HG03460 (cell line): Measurements from ENCODE around the gene ASPSCR1.

Source experiments
- ATAC-seq: cut with Tn5 transposase; IDR thresholded peaks from one replicate; pipeline ENCODE4 v1.9.1; 2021; ENCODE audit not compliant: unreplicated experiment

Gene ASPSCR1

DNA sequence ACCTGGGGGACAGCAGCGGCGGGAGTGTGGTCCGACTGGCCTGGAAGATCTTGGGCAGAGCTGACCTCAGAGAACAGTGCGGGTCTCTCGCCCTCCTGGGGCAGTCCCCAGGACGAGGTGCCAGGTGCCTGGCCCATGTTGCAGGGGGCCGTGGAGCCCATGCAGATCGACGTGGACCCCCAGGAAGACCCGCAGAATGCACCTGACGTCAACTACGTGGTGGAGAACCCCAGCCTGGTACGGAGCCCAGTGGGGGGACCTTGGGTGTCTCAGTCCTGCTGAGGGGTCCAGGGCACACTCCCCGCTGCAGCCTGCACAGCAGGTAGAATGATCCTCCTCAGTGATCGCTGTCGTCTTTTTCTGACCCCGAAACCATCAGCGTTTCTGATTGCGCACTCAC lies 75.7 kb downstream of the ASPSCR1 start:
- no peak for ATAC-seq

DNA sequence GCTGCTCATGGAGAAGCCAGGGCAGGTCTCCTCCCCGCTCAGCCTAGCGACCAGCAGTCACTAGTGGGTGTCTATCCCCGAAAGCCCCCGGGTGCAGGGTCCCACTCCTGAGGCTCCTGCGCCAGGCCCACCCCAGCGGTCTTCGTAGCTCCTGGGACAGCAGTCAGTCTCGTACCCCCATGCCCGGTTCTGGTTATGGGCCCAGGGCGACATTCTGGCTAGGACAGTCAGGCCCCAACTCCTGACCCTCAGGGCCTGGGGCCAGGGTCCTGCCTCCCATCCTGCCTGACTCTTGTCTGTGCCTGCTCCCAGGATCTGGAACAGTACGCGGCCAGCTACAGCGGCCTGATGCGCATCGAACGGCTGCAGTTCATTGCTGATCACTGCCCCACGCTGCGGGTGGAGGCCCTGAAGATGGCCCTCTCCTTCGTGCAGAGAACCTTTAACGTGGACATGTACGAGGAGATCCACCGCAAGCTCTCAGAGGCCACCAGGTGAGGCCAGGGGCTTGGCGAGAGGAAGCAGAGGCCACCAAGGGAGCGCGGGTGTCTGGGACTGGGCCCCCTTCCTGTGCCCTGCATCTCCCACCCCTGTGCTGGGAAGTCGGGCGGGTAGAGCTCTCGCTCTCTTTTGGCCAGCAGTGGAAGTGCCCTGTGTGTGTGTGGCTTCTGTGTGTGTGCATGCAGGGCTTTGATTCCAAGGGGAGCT lies 76.3 kb downstream of the ASPSCR1 start:
- no peak for ATAC-seq

DNA sequence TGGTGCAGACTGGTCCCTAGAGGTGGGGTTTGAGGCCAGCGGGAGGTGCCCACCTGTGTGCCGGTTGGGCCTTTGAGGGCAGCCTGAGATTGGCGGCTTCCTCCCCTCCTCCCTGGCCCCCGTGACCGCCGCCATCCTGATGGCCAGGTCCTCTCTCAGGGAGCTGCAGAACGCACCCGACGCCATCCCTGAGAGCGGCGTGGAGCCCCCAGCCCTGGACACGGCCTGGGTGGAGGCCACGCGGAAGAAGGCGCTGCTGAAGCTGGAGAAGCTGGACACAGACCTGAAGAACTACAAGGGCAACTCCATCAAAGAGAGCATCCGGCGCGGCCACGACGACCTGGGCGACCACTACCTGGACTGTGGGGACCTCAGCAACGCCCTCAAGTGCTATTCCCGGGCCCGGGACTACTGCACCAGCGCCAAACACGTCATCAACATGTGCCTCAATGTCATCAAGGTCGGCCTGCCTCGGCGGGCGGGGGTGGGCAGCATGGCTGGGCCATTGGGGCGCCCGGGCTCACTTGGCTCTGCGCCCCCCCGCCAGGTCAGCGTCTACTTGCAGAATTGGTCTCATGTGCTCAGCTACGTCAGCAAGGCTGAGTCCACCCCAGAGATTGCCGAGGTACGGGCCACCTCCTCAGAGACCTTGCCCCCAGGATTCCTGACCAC lies 77.1 kb downstream of the ASPSCR1 start:
- ATAC-seq = no peak

DNA sequence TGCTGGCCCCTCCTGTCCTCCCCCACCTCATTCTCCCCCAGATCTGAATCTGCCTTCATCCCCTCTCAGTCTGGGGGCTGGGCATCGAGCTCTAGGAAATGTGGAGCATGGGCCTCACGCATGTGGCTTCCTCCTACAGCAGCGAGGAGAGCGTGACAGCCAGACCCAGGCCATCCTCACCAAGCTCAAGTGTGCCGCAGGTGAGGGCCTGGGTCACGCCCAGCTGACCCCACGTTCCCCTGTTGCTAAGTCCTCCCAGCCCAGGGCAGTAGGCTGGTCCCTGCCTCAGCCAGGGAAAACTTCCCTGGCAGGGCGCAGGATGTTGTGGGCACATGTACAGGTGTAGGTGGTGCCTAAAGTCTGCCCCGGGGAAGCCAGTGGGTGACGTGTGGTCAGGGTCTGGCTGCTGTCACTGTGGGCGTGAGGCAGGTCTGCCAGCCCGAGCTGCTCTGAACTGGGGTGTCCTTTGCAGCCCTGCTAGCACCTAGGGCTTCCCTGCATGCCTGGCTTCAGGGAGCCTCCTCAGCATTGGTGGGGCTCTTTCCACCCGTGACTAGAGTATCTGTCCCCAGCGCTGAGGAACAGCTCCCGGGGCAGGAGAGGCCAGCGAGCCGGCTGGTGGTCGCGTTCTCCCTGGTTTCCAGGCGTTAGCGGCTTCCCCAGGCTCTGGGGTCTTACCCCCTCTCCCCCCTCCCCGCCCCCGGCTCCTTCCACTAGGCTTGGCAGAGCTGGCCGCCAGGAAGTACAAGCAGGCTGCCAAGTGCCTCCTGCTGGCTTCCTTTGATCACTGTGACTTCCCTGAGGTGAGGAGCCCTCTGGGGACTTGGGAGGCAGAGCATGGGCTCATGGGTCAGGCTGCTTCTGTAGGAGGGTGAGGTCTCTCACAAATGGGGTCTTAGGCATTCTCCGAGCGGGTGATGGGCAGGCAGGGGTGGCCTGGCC lies 77.9 kb downstream of the ASPSCR1 start:
- ATAC-seq = no peak

DNA sequence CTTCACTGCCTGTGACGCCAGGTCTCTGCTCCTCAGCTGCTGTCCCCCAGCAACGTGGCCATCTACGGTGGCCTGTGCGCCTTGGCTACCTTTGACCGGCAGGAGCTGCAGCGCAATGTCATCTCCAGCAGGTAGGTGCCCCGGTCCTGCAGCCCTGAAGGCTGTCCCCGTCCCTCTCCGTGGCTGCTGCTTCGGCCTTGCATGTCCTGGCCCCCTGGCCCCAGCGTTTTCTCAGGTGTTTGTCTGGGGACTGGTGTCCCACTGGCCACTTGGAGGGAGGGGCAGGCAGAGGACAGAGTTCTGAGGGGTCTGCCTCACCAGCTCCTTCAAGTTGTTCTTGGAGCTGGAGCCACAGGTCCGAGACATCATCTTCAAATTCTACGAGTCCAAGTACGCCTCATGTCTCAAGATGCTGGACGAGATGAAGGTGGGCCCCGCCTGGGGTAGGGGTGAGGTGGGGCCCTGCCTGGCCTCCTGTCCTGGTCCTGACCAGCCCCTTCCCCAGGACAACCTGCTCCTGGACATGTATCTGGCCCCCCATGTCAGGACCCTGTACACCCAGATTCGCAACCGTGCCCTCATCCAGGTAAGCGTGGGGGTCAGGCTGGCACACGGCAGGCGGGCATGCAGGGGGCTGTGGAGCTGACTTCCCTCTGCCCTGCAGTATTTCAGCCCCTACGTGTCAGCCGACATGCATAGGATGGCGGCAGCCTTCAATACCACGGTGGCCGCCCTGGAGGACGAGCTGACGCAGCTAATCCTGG lies 78.7 kb downstream of the ASPSCR1 start:
- no peak for ATAC-seq

DNA sequence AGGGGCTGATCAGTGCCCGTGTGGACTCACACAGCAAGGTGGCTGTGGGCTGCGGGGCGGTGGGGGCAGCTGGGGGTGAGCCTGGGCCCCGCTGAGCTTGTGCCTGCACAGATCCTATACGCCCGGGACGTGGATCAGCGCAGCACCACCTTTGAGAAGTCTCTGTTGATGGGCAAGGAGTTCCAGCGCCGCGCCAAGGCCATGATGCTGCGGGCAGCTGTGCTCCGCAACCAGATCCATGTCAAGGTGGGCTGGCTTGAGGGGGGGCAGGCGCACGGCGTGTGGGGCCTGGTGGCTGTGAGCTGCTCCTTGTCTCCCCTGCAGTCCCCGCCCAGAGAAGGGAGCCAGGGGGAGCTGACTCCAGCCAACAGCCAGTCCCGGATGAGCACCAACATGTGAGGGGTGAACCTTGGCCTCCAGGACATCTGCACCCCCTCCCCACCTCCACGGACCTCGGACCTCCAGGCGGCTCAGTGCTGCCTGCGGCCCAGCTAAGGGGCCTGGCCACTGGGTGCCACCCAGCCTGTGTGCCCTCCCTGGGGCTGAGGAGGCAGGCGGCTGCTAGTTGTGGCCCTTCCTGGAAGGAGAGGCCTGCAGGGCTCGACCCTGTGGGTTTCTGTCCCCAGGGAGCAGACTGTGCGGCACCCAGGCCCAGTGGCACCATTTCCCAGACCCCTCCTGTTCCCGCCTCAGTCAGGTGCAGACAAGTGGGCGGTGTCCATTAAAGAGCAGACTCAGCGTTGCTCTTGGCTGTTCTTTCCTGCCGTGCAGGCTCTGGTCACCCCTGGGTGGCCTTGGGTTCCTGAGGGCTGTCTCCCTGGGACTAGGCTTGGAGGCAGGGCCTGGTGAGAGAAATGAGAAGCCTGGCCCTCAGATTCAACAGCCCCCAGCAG lies 79.5 kb downstream of the ASPSCR1 start:
- ATAC-seq = no peak

DNA sequence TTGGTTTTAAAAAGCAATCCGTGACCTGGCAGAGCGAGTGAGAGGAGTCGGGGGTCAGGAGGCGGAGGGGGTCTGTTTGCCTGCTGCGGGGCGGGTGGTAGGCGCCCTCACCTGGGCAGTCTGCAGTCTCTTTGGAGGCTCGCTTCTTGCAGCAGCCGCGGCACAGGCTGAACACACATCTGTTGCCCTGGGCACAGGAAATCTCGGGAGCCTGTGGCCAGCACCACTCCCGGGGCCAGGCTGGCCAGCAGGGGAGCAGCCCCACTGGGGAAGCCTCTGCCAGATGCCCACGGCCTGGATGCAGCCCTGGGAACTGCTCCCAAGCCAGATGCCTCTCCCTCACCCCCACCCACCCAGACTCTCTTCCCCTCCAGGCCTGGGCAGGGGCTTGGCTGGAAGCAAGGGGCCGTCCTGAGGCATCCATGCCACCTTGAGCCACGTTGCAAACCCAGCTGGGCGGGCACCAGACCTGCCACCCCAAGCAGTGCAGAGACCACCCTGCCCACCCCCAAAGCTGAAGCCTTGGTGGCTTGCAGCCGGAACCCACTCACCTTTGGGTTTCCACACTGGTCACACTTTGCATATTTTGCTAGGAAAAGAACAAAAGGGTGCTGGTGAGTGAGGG lies 80.9 kb downstream of the ASPSCR1 start:
- ATAC-seq = no peak

DNA sequence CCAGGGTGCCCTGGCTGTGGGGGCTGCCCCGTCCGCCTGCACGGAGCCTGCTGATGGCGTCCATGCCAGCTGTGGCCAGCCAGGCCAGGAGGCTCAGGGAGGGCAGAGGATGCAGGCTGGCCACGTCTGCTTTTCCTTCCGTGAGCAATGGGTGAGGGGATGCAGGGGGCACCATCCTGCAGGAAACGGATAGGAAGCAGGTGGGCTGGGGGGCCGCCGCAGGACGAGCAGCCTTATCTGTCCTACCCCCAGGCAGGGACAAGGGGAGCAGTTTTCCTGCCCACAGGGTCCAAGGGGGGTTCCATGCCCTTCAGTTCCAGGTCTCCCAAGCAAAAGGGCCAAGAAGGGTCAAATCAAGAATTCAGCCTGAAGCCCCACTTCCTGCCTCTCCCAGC lies 81.4 kb downstream of the ASPSCR1 start:
- ATAC-seq = no peak

DNA sequence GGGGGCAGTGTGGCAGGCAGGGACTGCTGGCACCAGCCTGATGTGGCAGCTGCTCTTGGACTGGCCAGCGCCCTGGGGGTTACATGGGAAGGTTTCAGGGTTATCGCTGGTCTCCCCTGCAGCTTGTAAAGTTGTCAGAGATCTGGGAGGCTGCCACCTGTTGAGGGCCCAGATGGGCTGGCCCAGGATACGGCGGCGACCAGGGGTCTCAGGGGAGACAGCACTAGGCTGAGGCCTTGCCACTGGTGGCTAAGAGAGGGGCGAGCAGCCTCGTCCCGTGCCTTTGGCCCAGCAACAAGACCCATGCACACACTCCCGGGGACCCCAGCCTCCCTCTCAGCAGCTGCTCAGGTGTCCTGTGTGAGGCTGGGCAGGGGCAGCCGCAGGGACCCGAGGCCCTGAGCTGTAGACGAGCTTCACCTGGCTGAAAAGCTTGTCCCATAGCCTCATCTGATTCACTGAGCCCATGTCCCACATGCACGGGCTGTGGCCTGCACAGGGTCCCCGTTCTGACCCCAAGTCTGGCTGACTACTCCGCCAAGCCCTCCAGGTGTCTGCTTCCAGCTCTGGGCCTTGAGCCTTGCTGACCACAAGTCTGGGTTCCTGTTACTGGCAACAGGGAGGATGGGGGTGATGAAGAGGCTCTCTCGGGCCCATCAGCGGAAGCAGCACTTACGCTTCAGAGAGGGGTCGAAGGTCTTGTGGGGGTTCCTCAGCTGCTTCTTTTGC lies 82.0 kb downstream of the ASPSCR1 start:
- no peak for ATAC-seq

DNA sequence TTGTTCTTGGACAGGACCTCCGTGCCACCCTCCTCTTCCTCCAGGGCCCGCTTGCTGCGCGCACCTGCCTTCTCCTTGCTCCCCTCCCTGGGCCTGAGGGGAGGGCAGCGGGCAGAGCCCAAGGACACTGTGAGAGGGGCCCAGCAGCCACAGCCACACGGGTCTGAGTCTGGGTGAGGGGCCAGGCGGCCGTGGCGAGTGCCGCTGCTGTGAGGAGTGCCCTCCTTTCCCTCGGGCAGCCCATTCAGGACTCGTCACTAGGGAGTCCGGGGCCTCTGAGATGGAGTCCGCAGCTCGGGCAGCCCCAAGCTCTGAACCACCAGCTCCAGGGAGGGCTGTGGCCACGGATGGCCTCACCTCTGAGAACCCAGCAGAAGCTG lies 82.6 kb downstream of the ASPSCR1 start:
- no peak for ATAC-seq

DNA sequence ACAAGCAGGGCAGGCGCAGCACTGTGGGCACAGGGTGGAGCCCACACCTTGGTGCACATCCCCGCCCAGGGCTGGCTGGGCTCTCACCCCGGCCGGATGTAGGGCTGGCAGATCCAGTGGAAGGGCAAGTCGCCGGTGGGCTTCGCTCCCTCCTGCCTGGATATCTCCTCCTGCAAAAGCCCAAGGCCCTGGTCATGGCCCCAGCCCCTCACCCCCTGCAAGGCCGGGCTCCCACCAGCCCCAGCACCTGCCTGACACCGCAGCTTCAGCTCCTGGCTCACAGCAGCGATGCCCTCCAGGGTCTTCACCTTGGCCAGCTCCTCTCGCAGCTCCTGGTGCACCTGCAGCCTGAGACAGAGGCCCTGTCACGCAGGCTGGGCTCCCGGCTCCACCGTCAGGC lies 83.2 kb downstream of the ASPSCR1 start:
- no peak for ATAC-seq

DNA sequence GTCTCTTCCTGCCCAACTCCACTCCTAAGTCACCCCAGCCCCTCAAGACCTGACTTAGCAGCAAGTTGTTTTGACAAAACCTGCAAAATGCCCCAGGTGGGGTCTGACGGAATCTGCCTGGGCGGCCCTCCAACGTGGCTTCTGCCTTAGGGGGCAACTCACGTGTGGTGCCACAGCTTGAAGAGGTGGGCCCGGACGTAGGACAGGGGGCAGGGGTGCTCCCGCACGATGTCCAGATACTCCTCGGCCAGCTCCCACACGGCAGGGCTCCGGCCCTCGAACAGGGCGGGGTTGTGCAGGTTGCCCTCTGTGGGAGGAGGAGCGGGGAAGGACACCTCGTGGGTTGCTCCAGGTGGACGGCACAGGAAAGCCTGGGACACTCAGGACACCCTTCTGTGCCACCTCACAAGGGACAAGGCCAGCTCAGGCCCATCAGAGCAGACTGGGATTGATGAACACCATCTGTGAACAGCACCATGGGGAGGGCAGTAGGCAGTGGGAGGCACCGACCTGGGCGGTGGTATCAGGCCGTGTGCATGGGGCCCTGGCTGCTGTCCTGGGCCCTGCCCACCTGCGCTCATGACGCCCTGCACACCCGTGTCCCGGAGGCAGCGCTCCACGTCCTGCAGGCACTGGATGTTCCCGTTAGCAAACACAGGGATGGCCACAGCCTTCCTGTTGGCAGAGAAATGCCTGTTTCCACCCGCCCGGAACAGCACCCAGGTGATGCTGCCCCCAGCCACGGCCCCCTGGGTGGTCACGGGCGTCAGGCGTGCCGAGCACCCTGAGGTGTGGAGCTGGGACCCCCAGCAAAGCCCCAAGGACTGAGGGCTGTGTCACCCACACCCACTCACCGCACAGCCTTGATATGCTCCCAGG lies 83.9 kb downstream of the ASPSCR1 start:
- ATAC-seq = no peak

DNA sequence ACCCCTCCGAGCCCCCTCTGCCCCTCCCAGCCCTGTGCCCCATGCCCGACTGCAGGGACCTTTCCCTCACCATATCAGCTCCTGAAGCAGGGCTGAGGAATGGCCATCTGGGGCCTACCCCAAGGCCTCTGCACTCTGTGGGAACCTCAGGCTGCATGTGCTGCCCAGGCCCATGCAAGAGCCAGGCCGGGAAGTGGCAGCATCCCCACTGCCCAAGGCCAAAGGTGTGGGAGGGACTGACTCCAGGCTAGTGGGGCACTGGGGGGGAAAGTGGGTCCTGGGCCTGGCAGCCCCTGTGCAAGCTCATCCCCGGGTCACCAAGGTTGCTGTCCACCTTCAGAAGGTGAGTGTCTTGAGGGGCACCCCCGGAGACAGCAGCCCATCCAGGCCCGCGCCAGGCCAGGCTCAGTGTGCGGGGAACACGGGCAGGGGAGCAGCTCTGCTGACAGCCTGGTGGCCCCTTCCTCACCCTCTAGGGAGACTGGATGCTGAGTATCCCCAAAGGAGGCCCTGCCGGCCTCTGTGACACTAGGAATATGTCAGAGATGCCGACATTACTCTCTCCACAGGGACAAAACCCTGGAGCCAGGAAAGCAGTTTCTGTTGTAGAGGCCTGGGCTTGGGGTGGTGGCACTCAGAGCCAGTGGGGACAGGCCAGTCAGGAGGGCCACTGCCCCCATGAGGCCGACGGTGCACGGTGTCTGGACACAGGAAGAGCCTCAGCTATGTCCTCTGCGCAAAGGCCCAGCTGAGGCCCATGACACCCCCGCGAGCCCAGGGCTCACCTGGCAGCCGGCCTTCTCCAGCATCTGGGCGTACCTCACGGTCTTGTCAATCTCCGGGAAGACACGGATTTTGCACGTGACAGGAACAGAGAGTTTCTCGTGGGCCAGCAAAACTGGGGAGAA lies 84.9 kb downstream of the ASPSCR1 start:
- ATAC-seq = no peak

DNA sequence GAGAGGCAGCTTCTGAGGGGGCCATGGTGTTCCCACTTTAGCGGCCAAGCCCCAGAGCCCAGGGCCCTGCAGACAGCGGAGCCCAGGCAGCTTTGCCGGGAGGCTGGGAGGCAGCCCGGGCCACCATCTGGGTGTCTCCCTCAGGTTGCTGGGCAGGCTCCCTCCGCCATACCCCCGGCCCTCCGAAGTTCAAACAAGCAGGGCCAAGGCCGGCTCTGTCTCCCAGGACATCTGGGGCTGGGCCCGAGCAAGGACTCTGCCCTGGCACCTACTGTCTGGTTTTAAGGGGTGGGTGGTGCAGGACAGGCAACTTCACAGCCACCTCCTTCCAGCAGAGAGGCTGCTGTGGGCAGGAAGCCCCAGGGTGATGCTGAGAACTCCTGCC lies 85.5 kb downstream of the ASPSCR1 start:
- ATAC-seq = no peak

DNA sequence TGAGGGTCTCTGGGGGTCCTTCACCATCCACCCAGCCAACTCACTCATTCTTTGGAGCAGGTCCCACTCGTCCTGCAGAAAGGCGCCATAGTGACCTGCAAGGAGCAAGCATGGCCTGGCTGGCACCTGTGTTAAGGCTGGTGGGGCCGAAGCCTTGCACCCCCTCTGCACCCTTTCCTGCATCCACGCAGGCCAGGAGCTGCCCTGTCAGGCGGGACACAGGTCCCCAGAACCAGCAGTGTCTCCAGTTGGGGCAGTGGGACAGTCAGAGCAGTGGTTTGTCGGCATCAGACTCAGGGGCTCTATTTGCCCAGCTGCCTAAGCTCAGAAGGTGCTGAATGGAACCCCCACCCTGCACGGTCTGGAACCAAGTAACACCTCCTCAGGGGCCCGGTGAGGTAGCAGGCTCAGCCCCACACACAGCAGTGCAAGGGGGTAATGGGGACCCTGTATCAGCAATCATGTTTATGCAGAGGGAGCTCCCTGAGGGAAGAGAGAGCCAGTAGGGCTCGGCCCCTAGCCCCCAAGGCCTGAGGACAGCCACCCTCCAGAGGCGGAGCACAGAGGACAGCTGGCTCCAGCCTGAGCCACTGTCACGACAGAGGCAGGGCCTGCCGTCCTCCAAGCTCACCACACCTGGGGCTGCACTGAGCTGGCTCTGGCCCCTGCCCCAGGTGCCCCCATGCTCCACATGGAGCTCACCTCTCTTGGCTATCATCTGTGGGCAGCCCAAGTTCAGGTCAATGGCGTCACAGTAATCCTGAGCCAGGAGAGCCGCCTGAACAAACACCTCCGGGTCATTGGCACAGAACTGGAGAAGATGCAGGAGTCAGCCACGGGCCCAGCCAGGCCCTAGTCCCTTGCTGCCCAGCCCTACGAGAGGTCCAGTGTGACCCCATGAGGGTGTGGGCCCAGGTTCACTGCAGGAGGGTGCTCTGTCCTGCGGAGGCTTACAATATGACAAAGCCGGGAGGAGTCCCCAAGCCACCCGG lies 86.3 kb downstream of the ASPSCR1 start:
- ATAC-seq = no peak
